Epithelial cell of esophagus (primary cell): ENCODE data around the gene XPNPEP3.

Experiments
- DNase-seq: peaks from one replicate; pipeline ENCODE4 v3.0.0; 2010; ENCODE audit warnings: low read depth
- H3K4me3 ChIP-seq: 2 replicates; pipeline ENCODE4 v1.5.1; 2011; ENCODE audit warnings: mild to moderate bottlenecking, low read length, control low read depth
- TF ChIP-seq, protein P1 (sequence below): IDR thresholded peaks from 2 replicates; pipeline ENCODE4 v1.5.1; 2011; ENCODE audit warnings: low read depth, mild to moderate bottlenecking, low read length, control low read depth, inconsistent platforms; ENCODE audit not compliant: insufficient read depth; ENCODE audit errors: missing control alignments

XPNPEP3 gene

DNA sequence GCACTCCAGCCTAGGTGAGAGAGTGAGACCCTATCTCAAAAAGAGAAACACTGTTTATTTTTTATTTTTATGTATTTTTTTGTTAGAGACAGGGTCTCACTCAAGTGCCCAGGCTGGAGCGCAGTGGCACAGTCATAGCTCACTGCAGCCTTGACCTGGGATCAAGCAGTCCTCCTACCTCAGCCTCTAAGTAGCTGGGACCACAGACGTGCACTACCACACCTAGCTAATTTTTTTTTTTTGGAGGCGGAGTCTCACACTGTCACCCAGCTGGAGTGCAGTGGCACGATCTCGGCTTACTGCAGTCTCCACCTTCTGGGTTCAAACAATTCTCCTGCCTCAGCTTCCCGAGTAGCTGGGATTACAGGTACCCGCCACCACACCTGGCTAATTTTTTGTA lies 100.7 kb downstream of the XPNPEP3 start:
- no peak overlapping the region for H3K4me3 ChIP-seq
- DNase-seq = no peak
- TF ChIP-seq, protein P1, sequence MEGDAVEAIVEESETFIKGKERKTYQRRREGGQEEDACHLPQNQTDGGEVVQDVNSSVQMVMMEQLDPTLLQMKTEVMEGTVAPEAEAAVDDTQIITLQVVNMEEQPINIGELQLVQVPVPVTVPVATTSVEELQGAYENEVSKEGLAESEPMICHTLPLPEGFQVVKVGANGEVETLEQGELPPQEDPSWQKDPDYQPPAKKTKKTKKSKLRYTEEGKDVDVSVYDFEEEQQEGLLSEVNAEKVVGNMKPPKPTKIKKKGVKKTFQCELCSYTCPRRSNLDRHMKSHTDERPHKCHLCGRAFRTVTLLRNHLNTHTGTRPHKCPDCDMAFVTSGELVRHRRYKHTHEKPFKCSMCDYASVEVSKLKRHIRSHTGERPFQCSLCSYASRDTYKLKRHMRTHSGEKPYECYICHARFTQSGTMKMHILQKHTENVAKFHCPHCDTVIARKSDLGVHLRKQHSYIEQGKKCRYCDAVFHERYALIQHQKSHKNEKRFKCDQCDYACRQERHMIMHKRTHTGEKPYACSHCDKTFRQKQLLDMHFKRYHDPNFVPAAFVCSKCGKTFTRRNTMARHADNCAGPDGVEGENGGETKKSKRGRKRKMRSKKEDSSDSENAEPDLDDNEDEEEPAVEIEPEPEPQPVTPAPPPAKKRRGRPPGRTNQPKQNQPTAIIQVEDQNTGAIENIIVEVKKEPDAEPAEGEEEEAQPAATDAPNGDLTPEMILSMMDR = no peak

DNA sequence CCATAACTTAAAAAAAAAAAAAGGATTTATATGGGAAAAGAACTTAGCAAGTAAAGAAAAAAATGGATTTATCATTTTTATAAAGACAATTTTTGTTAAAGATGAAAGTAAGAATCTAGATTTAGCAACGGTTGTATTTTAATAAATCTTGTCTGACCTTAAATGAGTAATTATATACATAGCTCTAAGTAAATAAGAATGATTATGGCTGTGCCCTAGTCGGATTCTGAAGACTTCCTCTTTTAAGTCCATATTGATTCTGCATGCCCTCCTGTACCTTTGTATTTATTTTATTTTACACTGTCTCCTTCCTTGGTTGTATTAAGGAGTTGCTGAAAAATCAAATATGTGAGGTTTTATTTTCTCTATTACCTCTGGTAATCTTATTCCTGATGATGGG lies 101.4 kb downstream of the XPNPEP3 start:
- TF ChIP-seq, protein P1 = no peak

DNA sequence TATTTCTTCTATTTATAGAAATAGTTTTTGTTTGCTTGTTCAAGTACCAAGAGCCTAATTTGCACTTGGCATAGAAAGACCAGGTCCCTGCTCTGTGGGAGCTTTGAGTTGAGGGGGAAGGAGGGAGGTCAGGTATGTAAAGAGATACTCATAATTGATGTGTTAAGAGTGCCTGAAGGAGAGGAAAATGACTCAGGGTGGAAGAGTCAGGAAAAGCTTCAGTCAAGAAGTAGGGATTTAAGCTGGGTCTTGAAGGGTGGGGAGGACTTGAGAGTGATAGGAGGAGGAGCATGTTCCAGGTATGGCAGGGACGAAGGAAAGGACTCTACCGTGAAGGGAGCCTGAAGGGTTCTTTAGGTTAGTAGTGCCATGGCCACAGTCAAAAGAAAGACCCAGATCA lies 103.2 kb downstream of the XPNPEP3 start:
- DNase-seq = peak; percentile 52
- TF ChIP-seq, protein P1 = no peak
- no peak overlapping the region for H3K4me3 ChIP-seq

More for the DNA sequence above, 101.4 kb downstream of the XPNPEP3 start:
- H3K4me3 ChIP-seq = no peak overlapping the region
- no peak for DNase-seq

DNA sequence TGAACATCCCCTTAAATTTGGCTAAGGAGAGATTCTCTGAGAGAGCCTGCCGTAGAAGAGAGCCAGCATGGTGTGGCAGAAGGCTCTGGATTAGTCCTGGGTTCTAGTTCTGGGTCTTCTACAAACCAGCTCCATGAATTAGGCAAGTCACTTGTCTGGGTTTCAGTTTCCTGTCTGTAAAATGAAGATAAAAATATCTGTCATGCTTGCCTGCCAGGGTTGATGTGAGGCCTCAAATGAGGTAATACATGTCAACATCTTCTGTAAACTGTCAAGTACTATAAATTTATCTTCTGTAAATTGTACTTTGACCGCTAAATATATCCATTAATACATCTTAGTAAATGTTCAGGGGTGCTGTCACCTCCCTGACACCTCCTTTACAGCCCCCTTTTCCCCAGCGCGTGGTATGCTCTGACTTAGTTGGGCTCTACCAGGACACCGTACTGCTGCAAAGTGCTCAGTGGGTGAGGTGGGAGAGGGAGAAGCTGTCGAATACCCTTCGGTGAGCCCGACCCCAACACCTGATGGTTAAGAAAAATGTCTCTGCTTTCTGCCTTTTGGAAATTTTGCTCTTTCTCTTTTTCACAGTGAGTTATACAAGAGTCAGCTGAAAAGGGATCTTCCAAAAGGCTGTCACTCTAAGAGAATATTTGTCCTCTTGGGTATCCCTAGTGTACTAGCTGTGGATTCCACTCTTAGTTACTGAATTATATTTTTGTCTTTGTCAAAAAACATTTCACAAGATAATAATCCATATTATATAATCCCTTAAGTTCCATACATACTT lies 109.2 kb downstream of the XPNPEP3 start:
- TF ChIP-seq, protein P1 = no peak
- DNase-seq = no peak
- no peak overlapping the region for H3K4me3 ChIP-seq

DNA sequence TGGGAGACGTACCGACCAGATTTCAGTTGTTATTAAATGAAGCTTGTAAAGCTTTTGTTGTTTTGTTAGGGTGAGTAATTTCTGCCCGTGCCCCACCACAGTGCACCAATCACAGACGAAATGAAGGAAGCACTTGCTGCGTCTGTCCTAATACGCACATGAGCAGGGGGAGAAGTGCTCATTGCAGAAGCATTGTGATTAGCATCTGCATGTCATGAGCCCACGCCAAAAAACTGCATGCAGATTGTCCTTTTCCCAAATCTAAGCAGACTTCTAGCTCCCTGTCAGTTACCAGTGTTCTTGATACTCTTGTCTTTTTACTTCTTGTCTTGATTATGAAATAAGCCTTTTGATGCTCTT lies 109.8 kb downstream of the XPNPEP3 start:
- no peak for DNase-seq
- TF ChIP-seq, protein P1 = no peak
- no peak overlapping the region for H3K4me3 ChIP-seq

DNA sequence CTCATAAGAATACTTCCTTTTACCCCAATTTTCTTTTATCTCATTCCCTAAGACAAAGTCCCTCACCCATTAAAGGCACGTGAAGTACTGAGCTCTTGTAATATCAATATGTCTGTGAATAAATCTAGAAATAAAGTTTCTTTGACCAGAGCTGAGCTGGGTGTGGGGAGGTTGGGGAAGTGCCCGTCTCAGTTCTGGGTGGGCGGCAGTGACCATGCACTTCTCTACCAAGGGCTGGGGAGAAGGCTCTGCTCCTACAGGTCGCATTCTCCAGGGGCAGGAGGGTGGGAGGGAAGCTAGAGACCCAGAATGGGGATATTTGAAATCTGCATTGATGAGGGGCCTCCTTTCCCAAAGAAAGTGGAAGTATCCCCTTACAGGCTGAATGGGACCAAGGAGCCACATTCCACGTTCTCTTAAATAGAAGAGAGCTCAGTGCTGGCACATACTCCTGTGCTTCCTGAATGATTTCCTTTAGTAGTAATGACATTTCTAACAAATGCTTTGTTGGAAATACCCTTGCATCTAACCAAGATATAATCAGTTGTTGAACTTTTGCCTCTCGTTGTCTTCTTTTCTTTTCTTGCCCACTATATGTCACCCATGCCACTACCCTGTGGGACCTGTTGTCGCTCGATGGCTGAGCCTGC lies 110.3 kb downstream of the XPNPEP3 start:
- TF ChIP-seq, protein P1 = no peak
- no peak for DNase-seq

More for the DNA sequence above, 110.3 kb downstream of the XPNPEP3 start:
- H3K4me3 ChIP-seq = no peak overlapping the region
